A549 (cell line): ENCODE results near the gene IRF9.
A peak's percentile ranks its signal among the peaks of the same experiment; 100 is the strongest.

Experiments
- CTCF ChIP-seq: fragments of >200 bp; sonication (Bioruptor Twin); formaldehyde crosslinking; IDR thresholded peaks from 3 replicates; pipeline ENCODE4 v1.5.1; 2016
- MYC ChIP-seq: IDR thresholded peaks from 2 replicates; pipeline ENCODE4 v1.6.1; 2012; ENCODE audit warnings: mild to moderate bottlenecking, inconsistent platforms, low read length, improper control_type of control experiment, borderline replicate concordance
- REST ChIP-seq: fragments of 200-600 bp; sonication (generic); IDR thresholded peaks from 2 replicates; pipeline ENCODE4 v1.6.1; 2016; ENCODE audit warnings: antibody characterized with exemption, mild to moderate bottlenecking, moderate library complexity

GRCh38 chr14:24195186-24196070 is 34.4 kb downstream of the IRF9 start, which contains the start of gene TM9SF1:
- no peak for TF ChIP-seq CTCF
- TF ChIP-seq MYC, result peak; percentile 60; the same call in 1 of the 2 replicates
- TF ChIP-seq REST, result no peak
